ENCODE data around the gene DND1. TPM values are rescaled to one million over a fixed set of nuclear protein-coding genes. Genes with fewer than 3 reads are reported as not detected.

The DND1 gene
- polyA plus RNA-seq, 4 donors = 0.16 to 3.1 (median 1.9) TPM

GRCh38 chr5:140637371-140638100 is 35.8 kb downstream of the DND1 start:
- no peaks in the 10 kb centered on the region for H3K9me3 ChIP-seq (ENCODE audit: control insufficient read depth in 2 of 2, insufficient read depth in 1 of 2, low read depth in 1 of 2, low read length in 1 of 2)
- no peak overlapping the region for H3K4me3 ChIP-seq (ENCODE audit: low read depth in 1 of 3, low read length in 3 of 3)
- peaks cover 0 to 11% (median 0%) of the 10 kb centered on the region in 3 donors for H3K36me3 ChIP-seq (ENCODE audit: control insufficient read depth in 3 of 3, insufficient read depth in 2 of 3, low read depth in 1 of 3, low read length in 3 of 3)
- peaks cover 2 to 15% (median 2%) of the 10 kb centered on the region in 3 donors for H3K4me1 ChIP-seq (ENCODE audit: control insufficient read depth in 3 of 3, insufficient read depth in 2 of 3, low read depth in 1 of 3, low read length in 2 of 3)
- WGBS, 3 donors = 66 to 78% (median 73%) methylated on average over 10 of the region's 10 CpGs
- no peak overlapping the region for H3K27ac ChIP-seq (ENCODE audit: low read depth in 1 of 3, low read length in 2 of 3)
- peaks cover 0 to 8% (median 0%) of the 10 kb centered on the region in 3 donors for H3K27me3 ChIP-seq (ENCODE audit: control insufficient read depth in 3 of 3, insufficient read depth in 3 of 3, low read length in 3 of 3)
- no peak for FAIRE-seq
- no peak for DNase-seq

- peaks cover 0 to 26% (median 0%) of the 10 kb centered on the region in 3 donors for H3K27me3 ChIP-seq (ENCODE audit: control insufficient read depth in 3 of 3, insufficient read depth in 3 of 3, low read length in 3 of 3)
- peaks cover 2 to 15% (median 6%) of the 10 kb centered on the region in 3 donors for H3K4me1 ChIP-seq (ENCODE audit: control insufficient read depth in 3 of 3, insufficient read depth in 2 of 3, low read depth in 1 of 3, low read length in 2 of 3)
- H3K9me3 ChIP-seq (ENCODE audit: control insufficient read depth in 2 of 2, insufficient read depth in 1 of 2, low read depth in 1 of 2, low read length in 1 of 2) = no peaks in the 10 kb centered on the region
- no peak for FAIRE-seq
- H3K27ac ChIP-seq (ENCODE audit: low read depth in 1 of 3, low read length in 2 of 3) = peak overlapping the region in 1 of 3 donors; percentile 19
- H3K36me3 ChIP-seq (ENCODE audit: control insufficient read depth in 3 of 3, insufficient read depth in 2 of 3, low read depth in 1 of 3, low read length in 3 of 3) = no peaks in the 10 kb centered on the region
- DNase-seq = no peak
- WGBS, 3 donors = 76 to 86% (median 79%) methylated on average over 8 of the region's 8 CpGs
- no peak overlapping the region for H3K4me3 ChIP-seq (ENCODE audit: low read depth in 1 of 3, low read length in 3 of 3)
These were observed 37.8 kb downstream of the DND1 start for GRCh38 chr5:140635291-140636257.

GRCh38 chr5:140634103-140634502 is 39.3 kb downstream of the DND1 start:
- DNase-seq = no peak
- 49 to 71% (median 59%) methylated on average over 3 of the region's 3 CpGs for WGBS, 3 donors

DNA sequence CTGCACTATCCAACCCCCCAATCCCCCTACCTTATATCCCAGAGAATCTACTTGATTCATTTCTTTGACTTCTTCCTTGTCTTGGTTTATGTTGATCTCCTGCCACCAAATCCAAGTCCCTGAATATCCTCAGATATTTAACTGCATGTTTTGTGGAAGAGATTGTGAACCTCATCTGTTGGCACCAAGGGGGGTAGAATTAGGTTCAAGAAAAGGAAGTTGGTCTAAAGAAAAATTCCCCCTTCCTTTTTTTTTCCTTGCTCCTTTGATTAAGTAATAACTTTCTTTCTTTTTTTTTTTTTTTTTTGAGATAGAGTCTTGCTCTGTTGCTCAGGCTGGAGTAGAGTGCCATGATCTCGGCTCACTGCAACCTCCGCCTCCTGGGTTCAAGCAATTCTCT is 39.9 kb downstream of the DND1 start:
- Histone ChIP-seq H3K4me1 (ENCODE audit: control insufficient read depth in 3 of 3, insufficient read depth in 2 of 3, low read depth in 1 of 3, low read length in 2 of 3) (peaks cover 2 to 6% (median 6%) of the 10 kb centered on the region in 3 donors), H3K9me3 (ENCODE audit: control insufficient read depth in 2 of 2, insufficient read depth in 1 of 2, low read depth in 1 of 2, low read length in 1 of 2) (peaks cover 0 to 2% of the 10 kb centered on the region in 2 donors), H3K36me3 (ENCODE audit: control insufficient read depth in 3 of 3, insufficient read depth in 2 of 3, low read depth in 1 of 3, low read length in 3 of 3) (no peaks in the 10 kb centered on the region), H3K27me3 (ENCODE audit: control insufficient read depth in 3 of 3, insufficient read depth in 3 of 3, low read length in 3 of 3) (peaks cover 0 to 28% (median 0%) of the 10 kb centered on the region in 3 donors), H3K27ac (ENCODE audit: low read depth in 1 of 3, low read length in 2 of 3) (peak overlapping the region in 1 of 3 donors; percentile 60), H3K4me3 (ENCODE audit: low read depth in 1 of 3, low read length in 3 of 3) (peak overlapping the region in 1 of 3 donors; percentile 54)
- 79 to 85% (median 81%) methylated on average over 2 of the region's 2 CpGs for WGBS, 3 donors
- no peak for DNase-seq
- FAIRE-seq = no peak

More at GRCh38 chr5:140634103-140634502, 39.3 kb downstream of the DND1 start:
- Histone ChIP-seq H3K9me3 (ENCODE audit: control insufficient read depth in 2 of 2, insufficient read depth in 1 of 2, low read depth in 1 of 2, low read length in 1 of 2) (no peaks in the 10 kb centered on the region), H3K4me3 (ENCODE audit: low read depth in 1 of 3, low read length in 3 of 3) (no peak overlapping the region), H3K4me1 (ENCODE audit: control insufficient read depth in 3 of 3, insufficient read depth in 2 of 3, low read depth in 1 of 3, low read length in 2 of 3) (peaks cover 2 to 10% (median 6%) of the 10 kb centered on the region in 3 donors), H3K36me3 (ENCODE audit: control insufficient read depth in 3 of 3, insufficient read depth in 2 of 3, low read depth in 1 of 3, low read length in 3 of 3) (no peaks in the 10 kb centered on the region), H3K27ac (ENCODE audit: low read depth in 1 of 3, low read length in 2 of 3) (no peak overlapping the region), H3K27me3 (ENCODE audit: control insufficient read depth in 3 of 3, insufficient read depth in 3 of 3, low read length in 3 of 3) (peaks cover 0 to 28% (median 0%) of the 10 kb centered on the region in 3 donors)
- no peak for FAIRE-seq

DNA sequence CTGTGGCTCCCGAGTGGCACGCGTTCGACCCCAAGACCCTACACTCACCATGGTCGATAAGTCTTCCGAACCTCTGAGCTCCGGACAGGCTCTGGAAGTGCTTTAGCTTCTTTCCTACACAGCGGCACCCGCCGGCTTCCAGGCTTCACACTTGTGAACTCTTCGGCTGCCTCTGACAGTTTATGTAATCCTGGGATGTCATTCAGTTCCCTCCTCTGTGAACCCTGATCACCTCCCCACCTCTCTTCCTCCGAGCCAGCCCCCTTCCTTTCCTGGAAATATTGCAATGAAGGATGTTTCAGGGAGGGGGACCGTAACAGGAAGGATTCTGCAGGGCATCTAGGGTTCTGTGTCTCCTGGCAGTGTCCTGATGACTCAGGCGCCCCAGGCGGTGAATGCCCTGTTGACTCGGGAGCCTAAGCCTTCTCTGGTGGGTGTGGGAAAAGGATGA is 40.3 kb downstream of the DND1 start, which contains the start of gene CD14:
Gene CD14, minus strand, starts transcription at position 155 of the 451 bp plus-strand sequence. Its CDS starts 104 bp downstream, at position 51.
- Histone ChIP-seq H3K4me3 (ENCODE audit: low read depth in 1 of 3, low read length in 3 of 3) (peak within 1 kb of the TSS; percentile 3 to 54 (median 48)), H3K27ac (ENCODE audit: low read depth in 1 of 3, low read length in 2 of 3) (peak within 1 kb of the TSS in 2 of 3 donors; percentile 58 to 60), H3K27me3 (ENCODE audit: control insufficient read depth in 3 of 3, insufficient read depth in 3 of 3, low read length in 3 of 3) (peaks cover 0 to 28% (median 0%) of the 10 kb centered on the region in 3 donors), H3K36me3 (ENCODE audit: control insufficient read depth in 3 of 3, insufficient read depth in 2 of 3, low read depth in 1 of 3, low read length in 3 of 3) (no peaks in the 10 kb centered on the region), H3K4me1 (ENCODE audit: control insufficient read depth in 3 of 3, insufficient read depth in 2 of 3, low read depth in 1 of 3, low read length in 2 of 3) (peaks cover 2 to 6% (median 6%) of the 10 kb centered on the region in 3 donors), H3K9me3 (ENCODE audit: control insufficient read depth in 2 of 2, insufficient read depth in 1 of 2, low read depth in 1 of 2, low read length in 1 of 2) (peaks cover 0 to 7% of the 10 kb centered on the region in 2 donors)
- FAIRE-seq = no peak
- WGBS, 3 donors = 5 to 9% (median 6%) methylated on average over 16 of the region's 16 CpGs
- peak in 1 of 2 donors; percentile 62 for DNase-seq

- DNase-seq (peak; percentile 60 to 67), FAIRE-seq (no peak)
- peaks cover 0 to 28% (median 0%) of the 10 kb centered on the region in 3 donors for H3K27me3 ChIP-seq (ENCODE audit: control insufficient read depth in 3 of 3, insufficient read depth in 3 of 3, low read length in 3 of 3)
- H3K4me1 ChIP-seq (ENCODE audit: control insufficient read depth in 3 of 3, insufficient read depth in 2 of 3, low read depth in 1 of 3, low read length in 2 of 3) = peaks cover 2 to 6% (median 6%) of the 10 kb centered on the region in 3 donors
- H3K36me3 ChIP-seq (ENCODE audit: control insufficient read depth in 3 of 3, insufficient read depth in 2 of 3, low read depth in 1 of 3, low read length in 3 of 3) = no peaks in the 10 kb centered on the region
- 0 to 1% (median 1%) methylated on average over 51 of the region's 51 CpGs for WGBS, 3 donors
- H3K4me3 ChIP-seq (ENCODE audit: low read depth in 1 of 3, low read length in 3 of 3) = peak overlapping the region; percentile 3 to 54 (median 48)
- H3K9me3 ChIP-seq (ENCODE audit: control insufficient read depth in 2 of 2, insufficient read depth in 1 of 2, low read depth in 1 of 2, low read length in 1 of 2) = peaks cover 0 to 11% of the 10 kb centered on the region in 2 donors
- peak overlapping the region in 2 of 3 donors; percentile 58 to 60 for H3K27ac ChIP-seq (ENCODE audit: low read depth in 1 of 3, low read length in 2 of 3)
These were observed 40.9 kb downstream of the DND1 start for GRCh38 chr5:140632366-140633020.

GRCh38 chr5:140631831-140632365 is 41.5 kb downstream of the DND1 start:
- DNase-seq (peak; percentile 59 to 66), FAIRE-seq (no peak)
- H3K4me1 ChIP-seq (ENCODE audit: control insufficient read depth in 3 of 3, insufficient read depth in 2 of 3, low read depth in 1 of 3, low read length in 2 of 3) = peaks cover 2 to 6% (median 6%) of the 10 kb centered on the region in 3 donors
- peaks cover 0 to 11% of the 10 kb centered on the region in 2 donors for H3K9me3 ChIP-seq (ENCODE audit: control insufficient read depth in 2 of 2, insufficient read depth in 1 of 2, low read depth in 1 of 2, low read length in 1 of 2)
- H3K36me3 ChIP-seq (ENCODE audit: control insufficient read depth in 3 of 3, insufficient read depth in 2 of 3, low read depth in 1 of 3, low read length in 3 of 3) = no peaks in the 10 kb centered on the region
- WGBS, 3 donors = 5 to 12% (median 10%) methylated on average over 36 of the region's 36 CpGs
- peaks cover 0 to 28% (median 0%) of the 10 kb centered on the region in 3 donors for H3K27me3 ChIP-seq (ENCODE audit: control insufficient read depth in 3 of 3, insufficient read depth in 3 of 3, low read length in 3 of 3)
- H3K27ac ChIP-seq (ENCODE audit: low read depth in 1 of 3, low read length in 2 of 3) = peak overlapping the region in 2 of 3 donors; percentile 9 to 60
- H3K4me3 ChIP-seq (ENCODE audit: low read depth in 1 of 3, low read length in 3 of 3) = peak overlapping the region; percentile 3 to 54 (median 48)

Data from small intestine (tissue), 7 donors.